Measurements from ENCODE around the gene GRM7.

DNA sequence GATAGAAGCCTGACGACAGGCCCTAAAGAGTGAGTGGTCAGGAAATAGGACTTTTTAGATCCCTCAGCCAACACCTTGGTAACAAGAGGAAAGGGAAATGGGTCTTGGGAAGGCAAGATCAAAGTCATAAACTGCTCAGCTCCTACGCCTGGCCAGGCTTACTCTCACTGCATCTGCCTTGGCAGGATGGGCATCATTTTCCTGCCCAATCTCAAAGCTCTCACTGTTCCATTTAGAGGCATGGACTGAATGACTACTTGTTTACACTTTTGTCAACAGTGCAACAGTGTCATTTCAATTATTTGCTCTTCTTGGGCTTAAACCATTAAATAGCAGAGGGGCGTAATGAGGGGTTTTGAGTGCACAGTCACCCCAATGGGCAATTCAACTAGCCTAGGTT, 808.7 kb downstream of the GRM7 start:
- TF ChIP-seq POLR2AphosphoS5 (IDR thresholded peaks at IDR 0.05) (no peak), POLR2A (IDR thresholded peaks at IDR 0.05) (no peak)
